HG02938 (cell line): Measurements from ENCODE around the gene COBL.

ENCODE experiments used
- ATAC-seq: cut with Tn5 transposase; IDR thresholded peaks from one replicate; pipeline ENCODE4 v1.9.1; 2021; ENCODE audit warnings: mild to moderate bottlenecking, moderate library complexity; ENCODE audit not compliant: unreplicated experiment

Gene COBL

DNA sequence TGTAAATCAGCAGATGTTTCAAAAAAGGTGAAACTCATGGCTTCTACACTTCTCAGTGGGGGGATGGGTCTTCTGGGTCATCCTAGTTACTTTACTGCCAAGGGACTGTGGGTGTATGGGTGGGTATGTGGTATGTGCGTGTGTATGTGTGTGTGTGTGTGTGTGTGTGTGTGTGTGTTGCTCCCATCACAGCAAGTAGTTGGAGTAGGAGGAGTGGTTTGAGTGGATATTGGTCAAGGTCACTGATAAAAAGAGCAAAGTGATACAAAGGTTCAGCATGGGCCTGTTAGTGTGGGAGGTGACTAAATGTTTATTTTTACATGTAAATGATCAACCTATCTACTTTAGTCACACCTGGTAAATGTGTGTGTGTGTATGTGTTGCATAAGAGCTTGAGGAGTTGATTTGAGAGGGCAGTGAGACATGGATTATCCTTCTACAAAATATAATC is 11.8 kb upstream of the COBL start:
- no peak for ATAC-seq

GRCh38 chr7:51327287-51327717 is 10.7 kb upstream of the COBL start:
- no peak for ATAC-seq

GRCh38 chr7:51326656-51327286 is 10.2 kb upstream of the COBL start:
- ATAC-seq, result no peak

DNA sequence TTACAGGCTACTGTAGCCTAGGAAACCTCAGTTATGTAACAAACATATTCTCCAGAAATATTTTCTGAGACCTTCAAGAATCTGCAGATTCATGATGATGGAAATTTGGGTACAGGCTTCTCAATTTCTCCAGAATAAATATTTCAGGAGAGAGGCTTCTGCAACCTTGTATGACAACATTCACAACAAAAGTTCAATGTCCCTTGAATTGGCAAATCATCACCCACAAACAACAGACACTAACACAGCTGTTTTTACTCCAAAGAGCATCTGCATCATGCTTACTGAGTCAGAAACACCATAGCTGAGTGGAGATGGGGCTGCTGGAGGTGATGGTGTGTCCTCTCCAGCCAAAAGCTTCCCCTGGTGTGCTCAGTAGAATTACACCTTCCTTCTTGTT is 9.3 kb upstream of the COBL start:
- no peak for ATAC-seq

GRCh38 chr7:51325261-51325676 is 8.7 kb upstream of the COBL start:
- no peak for ATAC-seq

DNA sequence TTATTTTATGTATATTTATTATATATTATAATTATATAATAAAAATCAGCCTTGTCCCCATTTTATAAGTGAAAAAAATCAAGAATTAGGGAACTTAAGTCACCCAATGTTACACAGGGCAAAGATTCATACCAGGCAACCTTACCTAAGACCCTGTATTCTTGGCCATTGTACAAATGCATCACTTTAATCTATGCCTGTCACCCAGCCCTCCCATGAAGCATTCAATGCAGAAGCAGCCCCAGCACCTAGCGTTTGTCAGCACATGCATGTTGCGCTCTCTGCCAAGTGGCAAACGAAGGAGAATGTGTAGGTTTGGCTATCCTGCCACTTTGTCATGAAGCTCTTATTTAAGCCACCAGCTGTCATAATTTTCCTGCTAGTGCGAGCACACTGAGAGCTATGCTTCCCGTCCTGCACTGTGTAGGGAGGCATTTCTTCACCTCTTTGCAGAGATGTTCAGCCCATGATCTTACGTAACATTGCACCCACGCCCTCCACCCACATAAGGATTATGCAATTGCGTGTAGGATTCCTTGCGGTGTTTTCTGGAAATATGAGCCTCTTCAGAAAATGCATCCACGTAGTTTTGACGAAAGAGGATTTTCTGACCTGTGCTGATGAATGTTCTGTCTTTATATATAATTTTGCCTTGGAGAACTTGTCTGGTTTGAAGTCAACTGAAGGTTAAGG is 7.7 kb upstream of the COBL start:
- no peak for ATAC-seq

- no peak for ATAC-seq
Measured at GRCh38 chr7:51321961-51322515, 5.4 kb upstream of the COBL start.

DNA sequence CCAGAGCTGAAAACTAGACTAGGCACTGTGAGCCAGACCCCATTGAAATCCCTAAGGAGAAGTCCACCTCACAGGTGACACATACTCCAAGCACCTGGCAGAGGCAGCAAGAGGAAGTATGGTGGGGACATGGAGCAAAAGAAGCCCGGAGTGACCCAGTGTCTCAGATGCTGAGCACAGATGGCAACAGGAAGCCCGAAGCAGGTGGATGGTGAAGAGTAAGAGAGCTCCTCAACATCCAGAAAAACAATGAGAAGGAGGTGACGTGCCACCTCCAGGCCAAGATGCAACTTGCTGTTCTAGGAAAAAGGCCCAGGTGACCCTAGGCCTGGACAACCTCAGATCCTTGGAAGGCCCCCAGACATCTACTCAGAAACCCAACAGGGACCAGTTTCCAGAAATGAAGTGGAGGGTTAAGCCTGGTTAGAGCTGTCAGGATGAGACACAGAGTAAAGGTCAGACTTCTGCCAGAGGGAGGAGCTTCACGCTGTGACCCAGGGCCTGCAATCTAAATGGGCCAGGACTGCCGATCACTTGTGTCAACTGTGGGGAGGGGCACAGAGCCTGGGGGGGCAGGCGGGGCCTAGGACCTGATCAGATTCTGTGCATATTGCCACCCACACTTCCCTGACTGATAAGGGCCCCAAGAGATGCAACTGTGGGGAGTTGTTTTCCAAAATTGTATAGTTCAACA is 2.4 kb upstream of the COBL start:
- no peak for ATAC-seq

DNA sequence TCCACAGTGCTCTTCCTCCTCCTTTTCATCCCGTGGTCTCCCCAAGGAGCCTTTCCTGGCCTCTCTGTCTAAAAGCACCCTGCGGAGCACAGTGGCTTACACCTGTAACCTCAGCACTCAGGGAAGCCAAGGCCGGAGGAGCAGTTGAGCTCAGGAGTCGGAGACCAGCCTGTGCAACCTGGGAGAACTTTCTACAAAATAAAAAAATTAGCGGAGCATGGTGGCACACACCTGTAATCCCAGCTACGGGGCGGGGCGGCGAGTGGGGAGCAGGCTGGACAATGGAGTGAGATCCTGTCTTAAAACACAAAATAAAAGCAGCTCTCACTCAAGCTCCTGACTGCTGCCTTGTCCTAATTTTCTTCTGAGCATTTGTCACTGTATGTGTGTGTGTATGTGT is 1.4 kb upstream of the COBL start:
- ATAC-seq, result no peak

- no peak for ATAC-seq
Measured at GRCh38 chr7:51317582-51317910, 937 bp upstream of the COBL start.

DNA sequence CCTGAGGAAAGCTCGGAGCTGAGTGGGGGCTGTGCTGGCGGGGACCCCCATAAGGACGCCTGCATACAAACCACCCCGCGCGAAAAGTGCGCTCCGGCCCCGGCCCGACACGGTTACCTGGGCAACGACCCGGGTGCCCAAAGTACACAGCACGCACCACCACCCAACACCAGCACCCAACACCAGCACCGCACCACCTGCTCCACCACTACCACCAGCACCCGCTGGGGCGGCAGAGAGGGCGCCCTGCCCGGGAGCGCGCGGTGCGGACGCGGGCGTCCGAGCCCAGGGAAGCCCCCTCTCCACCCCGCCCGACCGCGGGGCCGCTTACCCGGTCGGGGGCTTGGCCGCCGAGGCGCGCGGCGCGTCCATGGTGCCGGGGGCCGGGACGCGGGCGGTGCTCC is 345 bp downstream of the COBL start:
- no peak for ATAC-seq

DNA sequence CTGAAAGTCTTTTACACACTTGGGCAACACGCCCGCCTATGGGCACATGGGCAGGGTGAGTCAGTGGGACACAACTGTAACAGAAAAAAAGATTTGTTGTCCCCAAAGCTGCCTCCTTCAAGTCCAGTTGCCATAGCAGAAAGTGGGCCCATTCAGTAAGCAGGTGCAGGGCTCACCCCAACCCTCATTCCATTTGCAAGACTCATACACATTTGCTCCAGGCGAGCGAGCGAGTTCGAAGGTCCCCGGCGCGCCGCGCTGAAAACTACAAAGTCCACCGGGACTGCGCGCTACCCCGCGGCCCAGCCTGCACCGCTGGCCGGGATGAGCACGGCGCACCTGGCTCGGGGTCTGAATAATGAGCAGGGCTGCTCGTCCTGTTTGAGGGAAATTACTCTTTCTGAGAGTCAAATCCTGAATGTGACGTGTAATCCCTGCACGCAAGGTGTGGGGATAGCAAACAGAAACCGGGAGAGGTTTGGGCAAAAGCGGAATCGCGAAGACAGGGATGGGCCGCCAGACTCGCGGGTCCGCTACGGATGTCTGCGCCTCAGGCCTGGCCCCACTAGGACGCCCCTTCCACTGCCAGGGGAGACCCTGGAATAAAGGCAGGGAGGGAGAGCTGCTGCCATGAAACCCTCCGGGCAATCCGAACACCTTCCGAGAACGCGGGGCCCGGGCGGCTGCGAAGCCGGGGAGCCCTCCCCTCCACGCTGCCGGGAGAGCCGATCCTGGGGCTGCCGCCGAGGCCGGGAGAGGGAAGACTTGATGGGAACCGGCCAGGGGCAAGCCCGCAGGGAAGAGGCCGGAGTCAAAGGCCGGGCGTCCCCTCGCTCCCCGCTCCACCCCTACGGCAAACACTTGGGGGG is 982 bp downstream of the COBL start:
- ATAC-seq, result no peak

DNA sequence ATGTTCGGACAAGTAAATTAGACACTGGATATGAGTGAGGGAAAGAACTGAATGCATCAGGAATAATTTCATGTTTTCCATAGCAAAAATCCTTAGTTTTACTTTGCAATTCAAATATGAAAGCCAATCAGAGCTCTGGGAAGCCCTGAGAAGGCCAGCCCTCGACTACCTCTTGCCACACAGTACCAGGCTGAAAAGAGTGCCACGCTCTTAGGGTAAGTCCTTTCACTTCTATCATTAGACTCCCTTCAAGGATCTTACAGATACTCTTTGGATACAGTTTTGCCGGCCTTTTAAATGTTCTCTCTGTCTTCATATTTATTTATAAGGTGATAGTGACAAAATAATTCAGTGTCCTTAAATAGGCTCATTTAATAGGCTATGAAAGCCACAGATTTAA is 1.9 kb downstream of the COBL start:
- no peak for ATAC-seq

DNA sequence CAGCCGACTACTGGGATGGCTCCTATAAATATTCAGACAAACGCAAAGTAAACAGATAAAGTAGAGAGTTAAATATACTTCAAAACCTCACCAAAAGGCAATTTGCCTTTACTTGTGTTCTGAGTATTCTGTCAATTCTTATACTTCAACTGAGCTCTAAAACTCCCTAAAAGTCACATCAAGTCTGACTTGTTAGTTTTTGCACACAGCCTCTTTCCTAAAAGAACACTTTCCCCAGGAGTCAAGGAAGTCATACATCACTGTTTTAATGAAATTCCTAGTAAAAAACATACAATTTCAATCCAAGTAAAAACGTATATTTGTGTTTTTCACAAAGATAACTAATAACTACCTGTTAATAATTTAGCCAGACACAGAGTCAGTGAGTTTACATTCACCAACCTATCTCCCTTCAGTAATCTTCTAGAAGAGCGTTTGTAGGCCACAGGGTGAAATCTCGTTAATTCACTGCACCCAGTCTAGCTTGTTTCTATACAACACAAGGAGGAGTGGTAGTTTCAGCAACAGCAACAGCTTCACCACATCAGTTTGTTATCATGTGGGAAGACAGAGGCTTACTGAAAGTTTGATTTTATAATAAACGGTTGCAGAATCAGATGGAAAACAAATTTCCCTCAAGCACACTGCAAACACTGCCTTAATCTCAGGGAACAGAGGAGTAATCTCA is 2.7 kb downstream of the COBL start:
- no peak for ATAC-seq

DNA sequence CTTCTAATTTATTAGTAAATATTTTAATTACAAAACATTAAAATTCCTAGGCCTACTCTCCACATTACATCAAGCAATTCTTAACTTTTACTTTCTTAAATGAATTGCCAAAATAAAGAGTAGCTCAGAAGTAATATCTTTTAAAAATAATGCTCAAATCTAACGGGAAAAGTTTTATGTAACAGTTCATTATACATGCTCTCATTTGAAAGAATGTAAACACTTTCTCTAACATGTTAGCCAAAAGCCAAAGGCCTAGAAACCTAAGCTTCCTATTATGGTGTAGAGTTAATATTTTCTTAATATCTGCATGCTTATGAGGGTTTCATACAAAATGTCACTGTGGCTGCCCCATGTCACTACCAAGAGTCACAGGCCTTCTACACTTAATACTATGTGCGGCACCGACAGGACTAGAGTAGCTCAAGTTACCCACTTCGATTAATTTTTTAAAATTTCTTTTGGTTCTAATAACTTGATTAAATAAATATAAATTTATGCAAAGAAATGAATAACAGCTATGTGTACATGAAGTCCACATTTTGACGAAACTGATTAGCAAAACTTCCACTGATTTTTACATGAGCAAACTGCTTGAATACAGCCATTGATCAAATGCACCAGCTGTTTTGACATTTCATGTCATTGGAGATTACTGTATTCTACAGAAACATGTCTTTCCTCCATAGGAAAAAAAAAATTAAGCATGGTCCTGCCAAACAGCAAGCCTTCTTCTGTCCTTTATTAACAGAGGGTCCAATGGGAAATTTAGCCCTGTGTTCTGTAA is 3.5 kb downstream of the COBL start:
- no peak for ATAC-seq

DNA sequence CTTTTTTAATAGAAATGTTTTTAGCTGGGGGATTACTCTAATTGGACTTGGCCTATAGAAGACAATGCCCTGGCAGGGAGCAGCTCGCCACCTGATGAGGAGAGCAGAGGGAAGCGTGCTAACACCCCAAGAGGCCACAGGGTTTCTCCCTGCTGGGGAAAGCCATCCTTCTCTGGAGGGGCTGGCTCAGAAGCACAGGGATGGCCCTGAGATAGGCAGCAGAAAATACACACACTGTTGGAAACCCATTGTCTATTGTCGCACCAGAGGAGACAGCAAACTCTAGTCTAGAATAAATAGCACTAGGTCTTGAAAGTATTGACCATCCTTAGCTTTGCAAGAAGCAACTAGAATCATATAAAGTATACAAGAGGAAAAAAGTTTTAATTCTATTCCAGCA is 5.4 kb downstream of the COBL start:
- no peak for ATAC-seq

DNA sequence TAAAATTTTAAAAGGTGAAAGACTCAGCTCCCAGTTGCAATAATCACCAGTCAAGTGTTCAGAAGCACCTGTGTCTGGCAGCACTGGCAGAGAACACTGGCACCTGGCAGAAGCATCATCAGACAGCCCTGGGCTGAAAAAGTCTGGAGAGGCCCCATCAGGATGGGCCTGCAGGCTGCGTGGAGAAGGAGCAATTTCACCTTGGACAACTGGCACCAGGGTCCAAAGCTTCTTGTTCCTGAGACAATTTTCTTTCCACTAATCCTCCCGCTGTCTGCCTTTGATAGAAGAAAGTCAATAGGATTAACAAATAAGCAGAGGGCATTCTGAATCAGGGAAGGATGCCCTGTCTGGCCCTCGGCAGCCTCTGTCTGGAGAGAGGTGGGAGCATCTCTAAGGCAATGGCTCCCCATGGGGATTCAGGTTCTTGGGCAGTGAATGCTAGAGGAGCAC is 6.5 kb downstream of the COBL start:
- no peak for ATAC-seq

GRCh38 chr7:51309361-51310130 is 7.1 kb downstream of the COBL start:
- no peak for ATAC-seq

- ATAC-seq, result no peak
Measured at GRCh38 chr7:51308696-51309095, 7.9 kb downstream of the COBL start.
